ENCODE results near the gene CDK5RAP1. TPM values are rescaled to one million over a fixed set of nuclear protein-coding genes. Genes with fewer than 3 reads are reported as not detected.

Gene CDK5RAP1
- total and polyA plus RNA-seq, 4 donors: 16.8 to 65.7 (median 23.6) TPM

DNA sequence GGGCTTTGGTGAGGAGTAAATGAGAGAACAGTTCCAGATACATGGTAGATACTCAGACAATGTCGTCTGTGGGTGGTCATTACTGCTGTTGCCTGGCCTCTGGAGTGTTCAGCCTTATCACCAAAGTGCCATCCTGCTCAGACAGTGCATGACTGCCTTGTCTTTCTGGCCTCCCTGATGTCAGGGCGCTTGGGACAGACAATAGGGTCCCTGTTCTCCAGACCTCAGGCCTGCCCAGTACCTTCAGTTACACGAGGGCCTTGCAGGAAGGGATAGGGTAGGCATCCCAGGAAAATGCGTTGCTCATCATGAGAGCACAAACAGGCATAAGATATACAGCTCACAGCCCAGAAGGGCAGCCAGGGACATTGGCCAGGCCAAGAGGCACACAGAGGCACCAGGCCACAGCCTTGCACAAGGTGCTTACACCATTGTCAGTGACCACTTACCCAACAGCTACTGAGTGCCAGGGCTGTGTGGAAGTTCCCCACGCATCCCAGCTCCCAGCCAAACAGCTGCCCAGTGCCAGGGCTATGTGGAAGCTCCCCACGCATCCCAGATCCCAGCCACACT lies 90.9 kb downstream of the CDK5RAP1 start:
- Histone ChIP-seq H3K4me3 (ENCODE audit: low read length in 2 of 2) (no peak overlapping the region), H3K4me1 (ENCODE audit: control insufficient read depth in 1 of 2, insufficient read depth in 2 of 2, low read length in 2 of 2) (no peaks in the 10 kb centered on the region), H3K27me3 (ENCODE audit: control insufficient read depth in 1 of 2, insufficient read depth in 2 of 2, low read length in 1 of 2) (no peaks in the 10 kb centered on the region), H3K36me3 (ENCODE audit: control insufficient read depth in 1 of 2, insufficient read depth in 2 of 2, low read length in 1 of 2) (no peaks in the 10 kb centered on the region), H3K27ac (ENCODE audit: low read depth in 1 of 2, low read length in 2 of 2) (no peak overlapping the region), H3K9me3 (ENCODE audit: control insufficient read depth, low read length) (no peaks in the 10 kb centered on the region)
- 60 to 72% methylated on average over 6 of the region's 6 CpGs for WGBS, 2 donors
- intact Hi-C loops (cut with DNase I): no loop called here
- DNase-seq: no peak
- no peak for ATAC-seq (ENCODE audit: low FRiP score)

DNA sequence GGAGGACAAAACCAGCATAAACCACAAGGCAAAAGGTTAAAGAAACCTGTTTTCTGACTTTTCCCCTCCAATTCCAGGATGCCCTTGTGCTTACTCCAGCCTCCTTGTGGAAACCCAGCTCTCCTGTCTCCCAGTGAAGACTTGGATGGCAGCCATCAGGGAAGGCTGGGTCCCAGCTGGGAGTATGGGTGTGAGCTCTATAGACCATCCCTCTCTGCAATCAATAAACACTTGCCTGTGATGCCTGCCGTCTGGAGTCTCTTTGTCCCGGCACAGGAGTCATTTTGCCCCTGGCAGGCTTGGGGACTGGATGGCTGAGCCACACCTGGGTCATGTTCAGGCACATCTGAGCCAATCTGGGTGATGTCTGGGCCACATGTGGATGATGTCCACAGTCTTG lies 91.7 kb downstream of the CDK5RAP1 start:
- Histone ChIP-seq H3K36me3 (ENCODE audit: control insufficient read depth in 1 of 2, insufficient read depth in 2 of 2, low read length in 1 of 2) (no peaks in the 10 kb centered on the region), H3K9me3 (ENCODE audit: control insufficient read depth, low read length) (no peaks in the 10 kb centered on the region), H3K27me3 (ENCODE audit: control insufficient read depth in 1 of 2, insufficient read depth in 2 of 2, low read length in 1 of 2) (no peaks in the 10 kb centered on the region), H3K4me3 (ENCODE audit: low read length in 2 of 2) (no peak overlapping the region), H3K27ac (ENCODE audit: low read depth in 1 of 2, low read length in 2 of 2) (no peak overlapping the region), H3K4me1 (ENCODE audit: control insufficient read depth in 1 of 2, insufficient read depth in 2 of 2, low read length in 2 of 2) (no peaks in the 10 kb centered on the region)
- intact Hi-C loops (cut with DNase I): no loop called here
- ATAC-seq (ENCODE audit: low FRiP score): no peak
- no peak for DNase-seq
- WGBS, 2 donors: 33% methylated on average over 2 of the region's 2 CpGs

Other genes starting within 250 kb of the CDK5RAP1 start
- gene BPIFA2, start 233.4 kb downstream of the CDK5RAP1 start, total RNA-seq: not detected
- not detected for gene BPIFA2, start 233.4 kb downstream of the CDK5RAP1 start, polyA plus RNA-seq
- gene BPIFA3, start 184.2 kb downstream of the CDK5RAP1 start, total RNA-seq: not detected
- not detected for gene BPIFA3, start 184.2 kb downstream of the CDK5RAP1 start, polyA plus RNA-seq
- not detected for gene BPIFA1, start 165.5 kb downstream of the CDK5RAP1 start, total RNA-seq
- not detected for gene BPIFA1, start 165.5 kb downstream of the CDK5RAP1 start, polyA plus RNA-seq
- gene BPIFB1, start 118.3 kb downstream of the CDK5RAP1 start, total RNA-seq: not detected
- gene BPIFB1, start 118.3 kb downstream of the CDK5RAP1 start, polyA plus RNA-seq: under 1 TPM; 0.05 to 0.13 TPM
- 10 to 100 TPM; 37.5 to 43.2 TPM for gene SNTA1, start 42.2 kb upstream of the CDK5RAP1 start, total RNA-seq
- gene SNTA1, start 42.2 kb upstream of the CDK5RAP1 start, polyA plus RNA-seq: 10 to 100 TPM; 46.3 to 61.4 TPM
- gene CBFA2T2, start 88.6 kb upstream of the CDK5RAP1 start, total RNA-seq: 10 to 100 TPM; 15.7 to 20.2 TPM
- gene CBFA2T2, start 88.6 kb upstream of the CDK5RAP1 start, polyA plus RNA-seq: 1 to 10 TPM; 2.1 to 8.2 TPM